ENCODE measurements around the gene SEMA5A. TPM values are rescaled to one million over a fixed set of nuclear protein-coding genes. Genes with fewer than 3 reads are reported as not detected.

The SEMA5A gene
- polyA plus RNA-seq, 1 experiment, result 98.4 TPM

DNA sequence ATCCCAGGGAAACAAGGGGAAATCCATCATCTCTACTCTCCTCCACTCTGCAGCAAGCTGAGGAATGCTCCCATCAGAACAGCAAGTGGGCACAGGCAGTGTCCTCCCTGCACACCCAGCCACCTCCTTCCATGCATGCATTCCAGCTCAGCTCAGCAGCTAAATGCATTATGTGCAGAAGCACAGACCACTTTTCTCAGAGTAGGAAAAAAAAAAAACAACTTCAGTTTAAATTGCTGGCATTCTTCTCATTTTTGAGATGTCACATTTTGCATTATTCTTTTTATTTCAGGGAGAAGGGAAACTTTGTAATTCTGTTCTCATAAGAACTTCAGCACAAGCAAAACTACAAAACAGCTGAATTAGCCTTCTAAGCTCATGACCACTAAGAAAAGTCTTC lies 312.2 kb downstream of the SEMA5A start:
- TF ChIP-seq, protein P1, sequence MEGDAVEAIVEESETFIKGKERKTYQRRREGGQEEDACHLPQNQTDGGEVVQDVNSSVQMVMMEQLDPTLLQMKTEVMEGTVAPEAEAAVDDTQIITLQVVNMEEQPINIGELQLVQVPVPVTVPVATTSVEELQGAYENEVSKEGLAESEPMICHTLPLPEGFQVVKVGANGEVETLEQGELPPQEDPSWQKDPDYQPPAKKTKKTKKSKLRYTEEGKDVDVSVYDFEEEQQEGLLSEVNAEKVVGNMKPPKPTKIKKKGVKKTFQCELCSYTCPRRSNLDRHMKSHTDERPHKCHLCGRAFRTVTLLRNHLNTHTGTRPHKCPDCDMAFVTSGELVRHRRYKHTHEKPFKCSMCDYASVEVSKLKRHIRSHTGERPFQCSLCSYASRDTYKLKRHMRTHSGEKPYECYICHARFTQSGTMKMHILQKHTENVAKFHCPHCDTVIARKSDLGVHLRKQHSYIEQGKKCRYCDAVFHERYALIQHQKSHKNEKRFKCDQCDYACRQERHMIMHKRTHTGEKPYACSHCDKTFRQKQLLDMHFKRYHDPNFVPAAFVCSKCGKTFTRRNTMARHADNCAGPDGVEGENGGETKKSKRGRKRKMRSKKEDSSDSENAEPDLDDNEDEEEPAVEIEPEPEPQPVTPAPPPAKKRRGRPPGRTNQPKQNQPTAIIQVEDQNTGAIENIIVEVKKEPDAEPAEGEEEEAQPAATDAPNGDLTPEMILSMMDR (IDR thresholded peaks at IDR 0.05; ENCODE audit: insufficient read depth, low read depth, low read length), result no peak
- Histone ChIP-seq H3K27me3 (ENCODE audit: control insufficient read depth, insufficient read depth, low read length) (no peaks in the 10 kb centered on the region), H3K4me3 (ENCODE audit: low read depth, low read length) (no peak overlapping the region), H3K36me3 (ENCODE audit: control insufficient read depth, insufficient read depth, low read length) (no peaks in the 10 kb centered on the region)
- ChIA-PET CTCF (interaction anchor here (0.6 to 2.2 kb wide), 6 partner anchors 24 to 506 kb away, joined by 3 to 6 read pairs (median 4); no protein-coding TSS in a partner anchor), POLR2A (interaction anchor here (0.7 kb wide), 1 partner anchor 298 kb away, joined by 8 read pairs; no protein-coding TSS in a partner anchor)
- DNase-seq (ENCODE audit: low read depth), result peak; percentile 31

DNA sequence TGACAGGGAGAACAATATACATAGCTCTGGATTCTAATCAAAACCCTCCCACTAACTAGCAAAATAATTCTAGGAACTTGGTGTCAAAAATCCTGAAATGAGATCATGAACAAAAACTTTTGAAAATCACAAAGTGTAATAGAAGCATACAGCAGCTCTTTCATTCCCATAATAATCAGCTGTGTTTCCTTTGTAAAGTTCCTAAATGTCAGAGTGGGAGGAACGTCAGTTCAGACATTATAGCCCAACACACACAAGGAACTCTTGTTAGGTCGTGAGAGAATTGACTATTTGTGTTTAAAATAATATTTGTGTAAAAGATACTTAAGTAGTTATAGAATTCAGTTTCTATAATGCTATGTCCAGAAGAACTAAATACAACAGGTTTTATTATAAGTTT lies 312.8 kb downstream of the SEMA5A start:
- H3K36me3 ChIP-seq (ENCODE audit: control insufficient read depth, insufficient read depth, low read length), result no peaks in the 10 kb centered on the region
- POLR2A ChIA-PET, result no interaction called here
- no peak for DNase-seq (ENCODE audit: low read depth)
- no peak overlapping the region for H3K4me3 ChIP-seq (ENCODE audit: low read depth, low read length)
- TF ChIP-seq, protein P1 (IDR thresholded peaks at IDR 0.05; ENCODE audit: insufficient read depth, low read depth, low read length), result no peak
- CTCF ChIA-PET, result interaction anchor here (0.6 to 2.2 kb wide), 4 partner anchors 23 to 282 kb away, joined by 3 to 6 read pairs (median 4); no protein-coding TSS in a partner anchor
- no peaks in the 10 kb centered on the region for H3K27me3 ChIP-seq (ENCODE audit: control insufficient read depth, insufficient read depth, low read length)

DNA sequence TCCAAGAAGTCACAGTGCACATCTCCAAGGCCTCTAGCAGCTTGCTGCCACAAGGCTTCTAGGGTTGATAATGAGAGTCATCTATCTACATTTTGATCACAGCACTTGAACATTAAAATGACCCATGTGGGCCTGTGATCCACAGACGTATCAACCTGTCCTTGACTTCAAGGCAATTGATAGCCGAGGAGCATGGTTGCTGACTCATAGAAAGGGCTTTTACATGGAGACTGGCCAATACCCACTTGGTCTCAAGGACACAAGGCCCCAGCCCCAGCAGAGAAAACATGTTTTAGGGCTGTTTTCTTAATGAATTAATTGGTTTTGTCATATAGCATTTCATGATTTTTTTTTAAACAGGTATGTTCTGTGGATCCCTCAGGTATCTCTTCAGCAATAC lies 314.0 kb downstream of the SEMA5A start:
- TF ChIP-seq, protein P1 (IDR thresholded peaks at IDR 0.05; ENCODE audit: insufficient read depth, low read depth, low read length), result no peak
- CTCF ChIA-PET, result interaction anchor here (0.8 kb wide), 1 partner anchor 24 kb away, joined by 3 read pairs; no protein-coding TSS in a partner anchor

DNA sequence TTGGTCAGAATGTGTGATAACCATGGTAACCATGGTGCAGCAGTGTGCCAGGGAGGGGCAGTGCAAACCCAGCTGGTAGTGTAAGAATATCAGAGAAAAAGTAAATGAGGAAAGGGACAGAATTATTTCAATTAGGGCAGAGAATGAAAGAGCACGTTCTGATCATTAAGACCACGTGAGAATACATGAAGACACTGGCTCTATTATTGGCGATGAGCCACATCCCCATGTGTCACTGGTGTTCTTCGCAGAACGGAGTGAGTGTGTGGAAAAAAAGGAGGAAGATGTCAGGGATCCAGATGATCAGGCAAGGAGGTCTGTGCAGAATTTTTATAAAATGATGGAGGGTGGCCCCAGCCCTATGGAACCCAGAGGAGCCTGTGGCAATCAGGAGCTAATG lies 315.5 kb downstream of the SEMA5A start:
- CTCF ChIA-PET, result no interaction called here
- Histone ChIP-seq H3K27me3 (ENCODE audit: control insufficient read depth, insufficient read depth, low read length) (no peaks in the 10 kb centered on the region), H3K36me3 (ENCODE audit: control insufficient read depth, insufficient read depth, low read length) (peaks cover 3% of the 10 kb centered on the region; the same call in 1 of the 2 replicates), H3K4me3 (ENCODE audit: low read depth, low read length) (no peak overlapping the region)
- DNase-seq (ENCODE audit: low read depth), result no peak
- POLR2A ChIA-PET, result no interaction called here
- TF ChIP-seq, protein P1 (IDR thresholded peaks at IDR 0.05; ENCODE audit: insufficient read depth, low read depth, low read length), result no peak

More for the DNA sequence above, 314.0 kb downstream of the SEMA5A start:
- DNase-seq (ENCODE audit: low read depth), result no peak
- Histone ChIP-seq H3K4me3 (ENCODE audit: low read depth, low read length) (no peak overlapping the region), H3K36me3 (ENCODE audit: control insufficient read depth, insufficient read depth, low read length) (no peaks in the 10 kb centered on the region), H3K27me3 (ENCODE audit: control insufficient read depth, insufficient read depth, low read length) (no peaks in the 10 kb centered on the region)
- POLR2A ChIA-PET, result no interaction called here

DNA sequence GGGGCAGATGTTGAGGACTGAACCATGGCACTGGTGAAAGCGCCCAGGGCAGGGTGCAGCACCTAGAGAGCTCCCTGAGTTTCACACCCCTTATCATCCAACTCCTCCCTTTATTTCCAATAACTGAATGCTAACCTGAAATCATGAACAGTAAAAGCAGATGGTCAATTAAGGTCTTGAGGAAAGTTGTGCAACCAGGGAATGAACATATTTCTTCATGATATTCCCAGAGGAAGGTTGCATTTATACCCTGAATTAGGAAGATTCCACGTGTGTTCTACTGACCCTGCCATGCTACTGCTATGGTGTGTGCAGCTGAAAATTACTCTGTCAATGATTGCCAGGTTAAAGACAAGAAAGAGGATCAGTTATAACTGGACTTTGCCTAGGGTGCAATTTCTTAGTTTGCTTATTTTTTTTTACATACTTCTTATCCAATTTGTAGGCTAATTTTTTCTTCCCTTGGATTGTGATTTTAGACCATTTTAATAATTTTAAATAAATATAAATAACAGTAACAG lies 319.8 kb downstream of the SEMA5A start:
- Histone ChIP-seq H3K27me3 (ENCODE audit: control insufficient read depth, insufficient read depth, low read length) (no peaks in the 10 kb centered on the region), H3K4me3 (ENCODE audit: low read depth, low read length) (no peak overlapping the region), H3K36me3 (ENCODE audit: control insufficient read depth, insufficient read depth, low read length) (peaks cover 9% of the 10 kb centered on the region)
- no peak for DNase-seq (ENCODE audit: low read depth)
- TF ChIP-seq, protein P1 (IDR thresholded peaks at IDR 0.05; ENCODE audit: insufficient read depth, low read depth, low read length), result no peak
- ChIA-PET POLR2A (no interaction called here), CTCF (interaction anchor here (1.6 kb wide), 1 partner anchor 19 kb away, joined by 4 read pairs; no protein-coding TSS in a partner anchor)

Measured in BJ (cell line).